Measurements from ENCODE around the gene PYY.

GRCh38 chr17:43961954-43962353 lies 8.2 kb upstream of the PYY start:
- TF ChIP-seq CTCF (IDR thresholded peaks at IDR 0.05) (no peak), POLR2A (IDR thresholded peaks at IDR 0.05) (no peak), EP300 (IDR thresholded peaks at IDR 0.05) (no peak)

Data from suprapubic skin (tissue), 3 donors.